NCI-H1694 treated with DMSO at 0.1 percent for 48 hours (cell line): ENCODE measurements around the gene CCSER2.
"Not testable (repeated sequence)": the region's sequence is repeated elsewhere in the genome, so short reads cannot be mapped to it uniquely, and the experiment has no call there.

ENCODE experiments used
- DNase-seq: peaks from one replicate; lab custom pipeline; 2025; lab: John Stamatoyannopoulos, UW

CCSER2 gene

GRCh38 chr10:84456126-84456525, 127.7 kb downstream of the CCSER2 start:
- no peak for DNase-seq

GRCh38 chr10:84460520-84460919, 132.1 kb downstream of the CCSER2 start:
- DNase-seq = no peak

DNA sequence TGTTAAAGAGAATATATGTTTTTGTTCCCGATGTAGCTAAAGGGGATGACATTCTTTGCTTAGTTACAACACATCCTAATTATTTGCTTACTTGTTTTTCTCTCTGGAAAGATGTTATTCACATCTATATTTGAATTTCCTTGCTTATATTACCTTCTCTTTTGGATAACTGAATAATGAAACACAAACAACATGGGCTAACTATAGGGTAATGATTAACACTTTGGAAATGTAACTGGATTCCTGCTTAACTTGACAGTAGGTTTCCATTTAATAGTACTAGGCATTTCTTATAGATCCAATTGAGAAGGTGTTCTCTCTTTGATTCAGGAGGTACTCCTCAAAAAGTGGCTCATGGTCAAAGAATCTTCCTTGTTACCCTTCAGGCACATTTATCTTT, 141.1 kb downstream of the CCSER2 start:
- no peak for DNase-seq

GRCh38 chr10:84473136-84473535, 144.7 kb downstream of the CCSER2 start:
- no peak for DNase-seq

- DNase-seq = no peak
Measured at GRCh38 chr10:84477398-84478128, 149.2 kb downstream of the CCSER2 start.

DNA sequence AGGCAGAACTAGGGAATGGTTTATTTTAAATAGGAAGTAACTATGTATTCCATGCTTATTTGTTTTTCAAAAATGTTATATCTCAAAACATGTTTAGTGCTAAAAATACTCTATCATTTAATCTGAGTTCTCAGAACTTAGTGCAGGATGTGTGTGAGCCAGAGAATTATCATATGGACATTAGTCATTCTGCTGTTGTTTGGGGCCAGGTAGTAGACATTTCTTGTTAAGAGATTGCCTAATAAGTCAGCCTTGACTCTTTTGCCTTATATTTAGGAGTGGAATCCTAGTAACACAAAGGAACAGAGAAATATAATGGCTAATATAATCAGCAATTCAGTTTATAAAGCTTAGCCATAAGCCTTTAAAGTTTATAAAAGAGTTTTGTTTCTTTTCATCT, 149.8 kb downstream of the CCSER2 start:
- no peak for DNase-seq

DNA sequence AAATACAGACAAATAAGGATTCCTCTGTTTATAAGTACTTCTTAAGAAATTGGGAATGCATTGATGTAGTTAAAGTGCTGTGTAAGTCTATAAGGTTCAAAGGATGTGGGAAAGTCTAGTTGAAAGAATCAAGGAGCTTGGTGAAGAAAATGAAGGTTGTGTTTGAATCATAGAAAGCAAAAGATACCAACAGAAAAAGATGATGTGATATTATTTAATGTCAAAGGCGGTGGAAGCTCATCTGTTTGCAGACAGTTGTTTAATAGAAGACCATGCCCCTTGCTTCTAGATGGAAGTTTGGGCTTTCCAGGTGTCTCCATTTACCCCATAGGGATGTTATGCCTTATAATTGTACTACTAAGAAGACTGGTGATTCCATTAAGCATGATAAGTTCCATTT, 150.3 kb downstream of the CCSER2 start:
- DNase-seq = no peak

- no peak for DNase-seq
Measured at GRCh38 chr10:84484541-84484940, 156.2 kb downstream of the CCSER2 start.

- DNase-seq = no peak
Measured at GRCh38 chr10:84493361-84493760, 165.0 kb downstream of the CCSER2 start.

DNA sequence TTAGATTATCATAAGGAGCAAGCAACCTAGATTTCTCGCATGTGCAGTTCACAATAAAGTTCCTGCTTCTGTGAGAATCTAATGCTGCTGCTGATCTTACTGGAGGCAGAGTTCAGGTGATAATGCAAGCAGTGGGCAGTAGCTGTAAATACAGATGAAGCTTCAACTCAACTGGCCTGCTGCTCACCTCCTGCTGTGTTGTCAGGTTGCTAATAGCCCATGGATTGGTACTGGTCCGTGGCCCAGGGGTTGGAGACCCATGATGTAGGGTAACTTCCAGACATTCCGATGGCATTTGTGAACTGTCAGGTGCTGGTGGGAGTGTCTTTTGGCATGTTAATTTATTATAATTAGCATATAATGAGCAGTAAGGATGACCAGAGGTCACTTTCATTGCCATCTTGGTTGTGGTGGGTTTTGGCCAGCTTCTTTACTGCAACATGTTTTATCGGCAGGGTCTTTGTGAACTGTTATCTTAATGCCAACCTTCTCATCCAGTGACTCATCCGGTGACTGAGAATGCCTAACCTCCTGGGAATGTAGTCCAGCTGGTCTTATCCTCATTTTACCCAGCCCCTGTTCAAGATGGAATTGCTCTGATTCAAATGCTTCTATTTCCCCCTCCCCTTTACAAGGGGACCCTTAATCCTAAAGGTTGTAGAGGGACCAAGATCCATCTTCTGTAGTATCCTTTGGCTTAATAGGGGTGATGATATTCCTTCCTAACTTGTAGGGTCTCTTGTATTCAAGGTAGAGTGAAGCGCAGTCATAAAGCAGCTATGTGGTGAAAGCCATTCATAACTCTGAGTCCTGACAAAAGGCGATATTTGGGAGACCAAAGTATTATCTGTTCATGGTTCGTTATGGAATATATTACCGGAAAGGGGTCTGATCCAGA, 165.8 kb downstream of the CCSER2 start:
- no peak for DNase-seq

DNA sequence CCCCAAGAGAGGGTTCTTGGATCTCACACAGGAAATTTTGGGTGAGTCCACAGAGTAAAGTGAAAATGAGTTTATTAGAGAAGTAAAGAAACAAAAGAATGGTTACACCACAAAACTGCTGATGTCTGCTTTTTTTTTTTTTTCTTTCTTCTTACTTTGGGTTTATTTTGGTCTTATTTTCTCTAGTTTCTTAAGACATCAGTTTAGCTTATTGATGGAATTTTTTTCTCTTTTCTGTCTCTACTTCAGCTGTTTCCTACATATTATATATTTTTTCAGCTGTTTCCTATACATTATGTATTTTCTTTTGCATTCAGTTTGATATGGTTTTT, 166.4 kb downstream of the CCSER2 start:
- no peak for DNase-seq

DNA sequence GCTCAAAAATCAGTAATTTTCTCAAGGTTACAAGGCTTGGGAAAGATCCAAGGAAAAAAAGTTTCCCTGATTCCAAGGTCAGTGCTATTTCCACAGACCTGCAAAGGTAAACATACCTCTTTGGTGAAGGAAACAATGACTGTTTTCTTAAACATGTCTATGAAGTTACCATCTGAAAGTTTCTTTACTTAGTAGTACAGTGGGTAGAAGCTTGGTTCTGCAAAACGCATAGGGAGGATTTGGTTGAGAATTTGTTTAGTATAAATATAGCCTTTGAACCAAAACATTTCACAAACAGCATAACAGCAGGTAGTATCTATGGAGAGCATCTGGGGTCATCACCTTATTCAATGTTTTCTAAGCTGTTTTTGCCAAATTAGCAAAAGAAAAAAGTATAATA, 169.6 kb downstream of the CCSER2 start:
- no peak for DNase-seq

DNA sequence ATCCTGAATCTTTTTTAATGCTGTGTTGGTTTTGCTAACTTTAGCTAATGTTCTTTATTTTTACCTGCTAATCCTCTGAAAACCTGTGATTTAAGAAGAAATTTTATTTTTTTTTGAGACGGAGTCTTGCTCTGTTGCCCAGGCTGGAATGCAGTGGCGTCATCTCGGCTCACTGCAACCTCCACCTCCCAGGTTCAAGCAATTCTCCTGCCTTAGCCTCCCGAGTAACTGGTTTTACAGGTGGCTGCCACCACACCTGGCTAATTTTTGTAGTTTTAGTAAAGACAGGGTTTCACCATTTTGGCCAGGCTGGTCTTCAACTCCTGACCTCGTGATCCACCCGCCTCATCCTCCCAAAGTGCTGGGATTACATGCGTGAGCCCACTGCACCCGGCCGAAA, 170.7 kb downstream of the CCSER2 start:
- not testable (repeated sequence) for DNase-seq

DNA sequence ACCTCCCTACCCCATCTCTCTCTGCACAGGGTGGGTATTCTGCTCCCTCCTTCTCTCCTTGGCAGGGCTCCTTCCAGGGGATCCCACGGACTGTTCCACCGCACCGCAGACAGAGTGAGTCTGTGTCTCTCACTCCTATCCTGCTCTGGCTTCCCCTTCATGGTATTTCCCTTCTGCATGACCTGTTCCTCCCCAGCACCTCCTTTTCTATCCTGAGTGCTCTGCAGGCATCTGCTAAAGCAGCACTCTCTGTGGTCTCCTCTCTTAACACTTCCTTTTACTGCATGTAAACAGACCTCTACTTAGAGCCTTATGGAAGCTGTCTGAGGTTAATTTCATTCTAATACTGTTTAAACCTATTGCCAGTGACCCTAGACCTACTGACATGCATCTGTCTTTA, 171.5 kb downstream of the CCSER2 start:
- DNase-seq = no peak

DNA sequence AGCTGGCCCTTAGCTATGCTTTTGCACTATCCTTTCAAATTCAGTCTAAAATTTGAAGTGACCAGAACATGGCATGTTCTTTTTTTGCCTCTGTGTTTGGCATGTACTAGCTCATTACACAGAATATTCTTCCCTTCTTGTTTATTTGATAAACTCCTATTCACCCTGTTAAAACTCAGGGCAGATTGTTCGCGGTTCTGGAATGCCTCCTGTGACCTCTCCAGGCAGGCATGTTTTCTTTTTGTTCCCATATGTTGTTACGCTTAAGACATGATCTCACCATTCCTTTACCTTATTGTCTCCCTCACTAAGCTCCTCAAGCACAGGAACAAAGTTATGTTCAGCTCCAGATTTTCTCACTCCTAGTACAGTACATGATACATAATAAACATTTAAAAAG, 181.7 kb downstream of the CCSER2 start:
- no peak for DNase-seq

GRCh38 chr10:84511106-84511505, 182.7 kb downstream of the CCSER2 start:
- DNase-seq = no peak

DNA sequence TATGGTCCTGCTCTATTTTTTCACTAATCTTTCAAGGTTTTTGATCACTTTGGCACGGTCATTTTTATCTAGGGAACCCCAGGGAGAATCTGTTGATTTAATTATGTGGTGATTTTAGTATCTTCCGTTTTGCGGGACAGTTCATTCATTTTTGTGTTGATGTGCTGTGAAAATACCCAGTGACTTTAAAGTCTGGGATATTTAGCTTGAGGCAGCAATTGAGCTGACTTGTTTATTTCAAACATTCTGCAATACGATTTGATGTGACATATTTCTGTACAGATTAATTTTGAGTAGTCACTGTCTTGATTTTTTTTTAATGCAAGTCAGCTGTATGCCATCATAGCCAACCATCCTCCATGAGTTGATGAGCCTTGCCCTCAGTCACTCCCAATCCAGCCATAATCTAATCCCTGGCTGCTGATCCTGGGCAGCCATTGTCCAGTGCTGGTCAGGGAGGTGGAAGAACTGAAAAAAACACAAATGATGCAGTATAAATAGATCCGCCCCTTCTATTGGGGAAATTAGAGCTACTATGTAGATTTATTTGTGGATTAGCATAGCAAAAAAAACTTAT, 183.4 kb downstream of the CCSER2 start:
- no peak for DNase-seq

DNA sequence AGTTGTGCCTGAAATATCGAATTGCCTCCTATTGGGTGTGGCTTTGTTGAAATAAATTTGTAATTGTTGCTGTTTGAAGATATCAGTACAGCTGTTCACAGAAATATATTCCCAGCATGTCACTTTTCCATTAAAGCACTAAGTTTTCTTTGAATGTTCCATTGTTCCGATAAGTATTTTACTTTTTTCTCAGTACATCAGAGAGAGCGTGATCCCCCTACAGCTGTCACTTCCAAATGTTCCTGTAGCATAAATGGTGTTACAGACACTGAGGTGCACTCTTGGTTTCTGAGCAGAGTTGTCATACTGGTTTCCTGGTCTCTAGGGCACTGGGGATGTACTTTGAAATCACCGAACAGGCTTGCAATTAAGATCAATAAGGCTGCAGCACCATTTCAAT, 189.2 kb downstream of the CCSER2 start:
- no peak for DNase-seq

DNA sequence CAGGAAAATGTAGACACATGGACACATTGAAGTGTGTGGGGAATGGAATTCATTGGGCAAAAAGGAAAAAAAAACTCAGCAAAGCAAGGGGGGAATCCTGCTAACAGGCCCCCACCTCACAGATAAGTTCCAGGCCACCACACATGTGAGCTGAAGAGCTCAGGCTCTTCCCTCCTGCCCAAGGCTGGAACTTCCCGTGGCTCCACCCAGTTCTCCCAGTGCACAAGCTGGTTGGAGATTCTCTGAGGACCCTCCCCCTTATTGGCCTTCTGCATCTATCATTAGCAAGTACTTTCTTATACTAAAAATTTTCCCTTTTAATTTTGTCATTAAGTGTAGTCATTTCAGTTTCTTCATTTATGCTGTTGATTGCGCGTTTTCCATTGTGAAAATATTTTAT, 190.8 kb downstream of the CCSER2 start:
- DNase-seq = no peak

- DNase-seq = no peak
Measured at GRCh38 chr10:84521013-84521412, 192.6 kb downstream of the CCSER2 start.

DNA sequence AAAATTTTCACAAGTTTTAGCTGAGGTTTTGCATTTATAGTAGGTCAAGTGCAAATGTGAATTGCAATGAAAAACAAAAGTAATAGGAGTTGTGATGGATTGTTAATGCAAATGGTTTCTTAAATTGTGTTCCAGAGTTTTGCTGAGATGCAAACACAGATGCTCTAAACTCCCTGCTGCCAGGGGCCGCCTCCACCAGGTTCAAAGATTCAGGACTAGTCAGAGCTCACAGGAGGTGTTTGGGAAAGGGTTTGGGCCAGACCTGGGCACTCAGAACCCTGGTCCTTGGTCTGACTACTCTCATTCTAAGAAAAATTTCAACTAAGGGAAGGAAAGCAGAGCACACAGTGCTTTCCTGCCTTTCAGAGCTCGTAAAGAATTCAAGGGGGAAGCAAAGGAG, 193.1 kb downstream of the CCSER2 start:
- no peak for DNase-seq

DNA sequence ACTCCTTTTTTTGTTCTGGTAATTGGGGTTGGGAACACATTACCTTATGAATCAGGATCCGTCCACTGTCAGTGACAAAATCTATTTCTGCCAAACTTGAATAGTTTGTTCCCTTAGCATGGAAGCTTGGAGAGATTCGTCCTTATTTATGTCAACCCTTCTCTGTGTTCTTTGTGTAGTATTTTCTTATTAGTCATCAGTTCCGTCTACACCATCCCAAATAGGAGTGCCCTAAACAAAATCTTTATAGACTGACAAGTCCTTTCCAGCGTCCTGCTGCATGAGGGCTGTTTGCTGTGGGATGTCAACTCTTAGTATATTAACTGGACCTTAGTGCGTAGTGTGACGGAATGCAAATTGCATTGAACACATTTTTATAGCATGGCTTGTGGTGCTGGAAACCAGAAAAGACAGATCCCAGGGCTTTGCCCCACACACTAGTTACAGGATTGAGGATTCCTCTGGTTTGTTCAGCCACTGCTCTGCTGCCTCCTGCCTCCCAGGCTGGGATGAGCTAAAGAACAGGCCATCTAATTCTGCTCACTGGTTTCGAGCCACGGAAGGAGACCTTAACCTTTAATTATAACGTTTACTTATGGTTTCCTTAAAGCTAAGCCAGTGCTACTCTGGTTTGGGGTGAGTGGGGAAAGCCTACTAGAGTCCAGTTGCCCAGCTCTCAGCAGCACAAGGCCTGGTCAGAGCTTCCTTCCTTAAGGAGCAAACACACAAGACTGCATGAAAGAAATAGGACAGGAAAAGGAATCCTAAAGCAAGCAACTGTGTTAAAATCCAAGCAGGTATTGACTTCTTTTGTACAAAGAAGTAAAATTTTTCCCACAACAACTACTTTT, 194.4 kb downstream of the CCSER2 start:
- DNase-seq = no peak
